ENCODE measurements around the gene FRRS1L. TPM values are rescaled to one million over a fixed set of nuclear protein-coding genes. Genes with fewer than 3 reads are reported as not detected.

The FRRS1L gene, protein sequence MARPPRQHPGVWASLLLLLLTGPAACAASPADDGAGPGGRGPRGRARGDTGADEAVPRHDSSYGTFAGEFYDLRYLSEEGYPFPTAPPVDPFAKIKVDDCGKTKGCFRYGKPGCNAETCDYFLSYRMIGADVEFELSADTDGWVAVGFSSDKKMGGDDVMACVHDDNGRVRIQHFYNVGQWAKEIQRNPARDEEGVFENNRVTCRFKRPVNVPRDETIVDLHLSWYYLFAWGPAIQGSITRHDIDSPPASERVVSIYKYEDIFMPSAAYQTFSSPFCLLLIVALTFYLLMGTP
- polyA plus RNA-seq (2011; rRNA removed) (0.10 and 0.14 TPM in 2 replicates), polyA minus RNA-seq (2011; rRNA and poly(A)+ RNA removed) (0.09 TPM in 1 of 2 replicates, not detected in the other)

DNA sequence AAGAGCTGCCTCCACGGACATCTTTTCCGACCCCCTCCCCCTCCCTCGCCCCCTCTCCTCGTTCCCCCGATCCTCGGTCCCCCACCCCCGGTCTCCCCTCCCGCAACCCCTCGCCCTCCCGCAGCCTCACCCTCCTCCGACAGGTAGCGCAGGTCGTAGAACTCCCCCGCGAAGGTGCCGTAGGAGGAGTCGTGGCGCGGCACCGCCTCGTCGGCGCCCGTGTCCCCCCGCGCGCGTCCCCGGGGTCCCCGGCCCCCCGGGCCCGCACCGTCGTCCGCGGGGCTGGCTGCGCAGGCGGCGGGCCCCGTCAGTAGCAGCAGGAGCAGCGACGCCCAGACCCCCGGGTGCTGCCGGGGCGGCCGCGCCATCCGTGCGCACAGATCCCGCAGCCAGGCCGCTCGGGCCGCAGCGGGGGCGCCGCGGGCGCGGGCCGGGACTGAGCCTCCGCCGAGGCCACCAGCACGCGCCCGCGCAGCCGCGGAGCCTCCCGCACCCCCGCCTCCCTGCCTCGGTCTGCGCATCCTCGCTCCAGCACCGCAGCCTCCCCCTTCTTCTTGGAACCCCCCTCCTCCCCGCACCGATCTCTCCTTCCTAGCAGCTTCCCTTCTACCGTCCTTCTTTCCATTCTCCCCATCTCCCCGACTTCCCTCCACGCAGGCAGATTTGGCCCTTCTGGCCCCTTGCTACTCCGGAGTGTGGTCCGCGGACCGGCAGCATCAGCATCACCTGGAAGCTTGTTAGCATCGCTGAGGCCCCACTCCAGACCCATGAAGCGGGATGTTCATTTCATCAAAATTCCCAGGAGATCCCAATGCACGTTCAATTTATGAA is at the start of gene FRRS1L:
TSS of gene FRRS1L (minus strand) at position 479 of the 831 bp plus-strand sequence. CDS start at position 368, 111 bp downstream.
- ChIA-PET CTCF (no interaction called here), POLR2A (interaction anchor here (0.7 kb wide), 1 partner anchor 159 kb away, joined by 9 read pairs; no protein-coding TSS in a partner anchor)
- Histone ChIP-seq H3K4me3 (ENCODE audit: low read depth, low read length) (peak within 1 kb of the TSS; percentile 22; the same call in 1 of the 2 replicates), H3K9me3 (ENCODE audit: control insufficient read depth, insufficient read depth, low read length) (0 out of 2 replicates have a peak, but pooled peaks cover 3% of the 10 kb centered on the region), H3K27ac (ENCODE audit: low read depth, low read length) (no peak within 1 kb of the TSS), H3K27me3 (ENCODE audit: control insufficient read depth, insufficient read depth, low read length) (peaks cover 49% of the 10 kb centered on the region)
- TF ChIP-seq, protein P1, sequence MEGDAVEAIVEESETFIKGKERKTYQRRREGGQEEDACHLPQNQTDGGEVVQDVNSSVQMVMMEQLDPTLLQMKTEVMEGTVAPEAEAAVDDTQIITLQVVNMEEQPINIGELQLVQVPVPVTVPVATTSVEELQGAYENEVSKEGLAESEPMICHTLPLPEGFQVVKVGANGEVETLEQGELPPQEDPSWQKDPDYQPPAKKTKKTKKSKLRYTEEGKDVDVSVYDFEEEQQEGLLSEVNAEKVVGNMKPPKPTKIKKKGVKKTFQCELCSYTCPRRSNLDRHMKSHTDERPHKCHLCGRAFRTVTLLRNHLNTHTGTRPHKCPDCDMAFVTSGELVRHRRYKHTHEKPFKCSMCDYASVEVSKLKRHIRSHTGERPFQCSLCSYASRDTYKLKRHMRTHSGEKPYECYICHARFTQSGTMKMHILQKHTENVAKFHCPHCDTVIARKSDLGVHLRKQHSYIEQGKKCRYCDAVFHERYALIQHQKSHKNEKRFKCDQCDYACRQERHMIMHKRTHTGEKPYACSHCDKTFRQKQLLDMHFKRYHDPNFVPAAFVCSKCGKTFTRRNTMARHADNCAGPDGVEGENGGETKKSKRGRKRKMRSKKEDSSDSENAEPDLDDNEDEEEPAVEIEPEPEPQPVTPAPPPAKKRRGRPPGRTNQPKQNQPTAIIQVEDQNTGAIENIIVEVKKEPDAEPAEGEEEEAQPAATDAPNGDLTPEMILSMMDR (IDR thresholded peaks at IDR 0.05; ENCODE audit: low read depth, low read length): no peak
- DNase-seq (ENCODE audit: low read depth, low spot score): no peak

- TF ChIP-seq, protein P1 (IDR thresholded peaks at IDR 0.05; ENCODE audit: low read depth, low read length): no peak
- Histone ChIP-seq H3K27ac (ENCODE audit: low read depth, low read length) (no peak overlapping the region), H3K27me3 (ENCODE audit: control insufficient read depth, insufficient read depth, low read length) (peaks cover 7% of the 10 kb centered on the region), H3K9me3 (ENCODE audit: control insufficient read depth, insufficient read depth, low read length) (no peaks in the 10 kb centered on the region), H3K4me3 (ENCODE audit: low read depth, low read length) (no peak overlapping the region)
- ChIA-PET POLR2A (no interaction called here), CTCF (interaction anchor here (1.1 kb wide), 1 partner anchor 31 kb away, joined by 3 read pairs; no protein-coding TSS in a partner anchor)
- DNase-seq (ENCODE audit: low read depth, low spot score): no peak
Observed at GRCh38 chr9:109214414-109214813, 47.4 kb upstream of the FRRS1L start.

- no peak overlapping the region for H3K4me3 ChIP-seq (ENCODE audit: low read depth, low read length)
- ChIA-PET POLR2A (no interaction called here), CTCF (no interaction called here)
- H3K9me3 ChIP-seq (ENCODE audit: control insufficient read depth, insufficient read depth, low read length): no peaks in the 10 kb centered on the region
- H3K27me3 ChIP-seq (ENCODE audit: control insufficient read depth, insufficient read depth, low read length): peaks cover 7% of the 10 kb centered on the region
- H3K27ac ChIP-seq (ENCODE audit: low read depth, low read length): no peak overlapping the region
- TF ChIP-seq, protein P1 (IDR thresholded peaks at IDR 0.05; ENCODE audit: low read depth, low read length): no peak
- no peak for DNase-seq (ENCODE audit: low read depth, low spot score)
Observed at GRCh38 chr9:109213285-109214121, 46.5 kb upstream of the FRRS1L start.

GRCh38 chr9:109212768-109213167 is 45.7 kb upstream of the FRRS1L start:
- Histone ChIP-seq H3K9me3 (ENCODE audit: control insufficient read depth, insufficient read depth, low read length) (no peaks in the 10 kb centered on the region), H3K27ac (ENCODE audit: low read depth, low read length) (no peak overlapping the region), H3K27me3 (ENCODE audit: control insufficient read depth, insufficient read depth, low read length) (peaks cover 7% of the 10 kb centered on the region), H3K4me3 (ENCODE audit: low read depth, low read length) (no peak overlapping the region)
- TF ChIP-seq, protein P1 (IDR thresholded peaks at IDR 0.05; ENCODE audit: low read depth, low read length): no peak
- POLR2A ChIA-PET: no interaction called here
- DNase-seq (ENCODE audit: low read depth, low spot score): no peak
- CTCF ChIA-PET: no interaction called here
